Measurements from ENCODE around the gene CAPZB.

The CAPZB gene

DNA sequence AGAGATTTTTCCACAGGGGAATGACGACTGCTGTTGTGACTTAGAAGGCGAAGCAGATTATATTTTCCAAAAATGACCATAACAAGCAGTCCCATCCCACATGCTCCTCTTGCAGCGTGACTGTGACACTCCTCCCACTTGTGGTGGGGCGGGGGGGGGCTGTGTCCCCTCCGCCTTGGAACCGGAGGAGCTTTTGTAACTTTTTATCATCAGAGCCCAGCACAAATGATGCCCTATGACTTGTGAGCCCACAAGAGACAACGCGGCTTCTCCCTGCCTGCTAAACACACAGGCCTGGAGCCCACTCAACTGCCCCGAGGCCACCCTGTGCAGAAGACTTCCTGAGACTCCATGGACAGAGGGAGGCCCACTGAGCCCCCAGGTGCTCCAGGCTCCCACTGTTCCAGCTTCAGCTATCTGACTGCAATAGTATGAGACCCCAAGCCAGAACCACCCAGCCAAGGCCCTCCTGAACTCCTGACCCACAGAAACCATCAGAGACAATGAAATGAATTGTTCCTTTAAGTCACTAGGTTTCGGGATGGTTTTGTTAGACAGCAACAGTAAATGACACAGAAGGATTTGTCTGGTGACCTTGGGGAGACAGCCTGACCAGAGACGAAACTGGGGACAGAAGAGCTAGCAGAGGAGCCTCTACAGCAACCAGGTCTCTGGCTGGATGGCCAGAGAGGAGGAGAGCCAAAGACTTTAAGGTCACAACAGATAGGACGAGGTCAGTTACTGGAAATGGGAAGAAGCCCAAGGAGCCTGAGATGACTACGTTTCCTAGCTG, 58.8 kb downstream of the CAPZB start:
- DNase-seq = no peak

- DNase-seq = no peak
These were observed 59.6 kb downstream of the CAPZB start for GRCh38 chr1:19425646-19426239.

GRCh38 chr1:19424651-19425570, 60.4 kb downstream of the CAPZB start:
- no peak for DNase-seq

DNA sequence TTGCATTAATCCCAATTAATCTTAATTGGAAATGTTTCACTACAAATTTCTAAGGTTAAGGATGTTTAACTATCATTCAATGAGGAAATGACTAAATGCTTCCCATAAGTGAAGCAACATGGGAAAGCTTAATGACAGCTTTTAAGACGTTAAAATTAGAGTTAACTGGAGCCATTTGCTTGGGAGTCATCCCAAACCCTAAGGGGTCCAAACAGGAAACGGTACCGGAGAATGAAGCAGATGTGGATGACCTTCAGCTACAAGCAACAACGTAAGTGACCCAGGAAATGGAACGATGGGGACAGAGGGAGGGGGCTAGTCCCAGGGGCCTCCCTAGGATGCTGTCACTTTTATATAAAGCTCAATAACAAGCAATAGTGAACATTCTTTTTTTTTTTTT, 62.2 kb downstream of the CAPZB start:
- no peak for DNase-seq

- no peak for DNase-seq
These were observed 64.0 kb downstream of the CAPZB start for GRCh38 chr1:19421365-19421764.

DNA sequence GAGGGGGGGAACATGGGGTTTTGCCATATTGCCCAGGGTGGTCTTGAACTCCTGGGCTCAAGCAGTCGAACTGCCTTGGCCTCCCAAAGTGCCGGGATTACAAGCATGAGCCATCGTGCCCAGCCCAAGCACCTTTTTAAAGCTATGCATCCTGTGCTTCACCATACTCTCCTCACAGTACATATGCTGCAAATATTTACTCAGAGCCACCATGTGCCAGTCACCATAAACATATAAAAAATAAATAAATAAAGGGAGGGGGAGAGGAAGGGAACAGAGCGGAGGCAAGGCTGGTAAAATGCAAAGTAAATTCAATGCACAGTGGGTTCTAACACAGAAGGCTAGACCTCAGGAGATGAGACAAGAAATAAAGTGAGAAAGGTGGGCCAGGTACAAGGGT, 64.7 kb downstream of the CAPZB start:
- DNase-seq = no peak

DNA sequence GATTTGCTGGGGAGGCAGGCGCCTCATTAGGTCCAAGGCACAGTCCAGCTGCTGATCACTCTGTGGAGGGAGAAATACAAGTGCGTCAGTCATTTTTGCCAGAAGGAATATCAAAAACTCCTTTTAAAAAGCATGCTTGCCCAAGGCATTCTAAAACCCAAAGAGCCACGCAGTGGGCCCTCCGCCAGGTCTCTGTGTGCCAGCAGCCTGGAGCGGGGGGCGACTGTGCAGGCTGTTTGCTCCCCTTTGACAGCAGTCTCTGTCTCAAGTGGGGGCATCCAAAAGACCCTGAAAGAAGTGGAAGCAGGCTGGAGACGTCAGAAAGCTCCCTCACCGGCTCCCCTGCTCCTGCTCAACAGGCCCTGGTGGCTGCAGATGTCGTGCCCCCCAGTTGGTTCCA, 65.6 kb downstream of the CAPZB start:
- no peak for DNase-seq

DNA sequence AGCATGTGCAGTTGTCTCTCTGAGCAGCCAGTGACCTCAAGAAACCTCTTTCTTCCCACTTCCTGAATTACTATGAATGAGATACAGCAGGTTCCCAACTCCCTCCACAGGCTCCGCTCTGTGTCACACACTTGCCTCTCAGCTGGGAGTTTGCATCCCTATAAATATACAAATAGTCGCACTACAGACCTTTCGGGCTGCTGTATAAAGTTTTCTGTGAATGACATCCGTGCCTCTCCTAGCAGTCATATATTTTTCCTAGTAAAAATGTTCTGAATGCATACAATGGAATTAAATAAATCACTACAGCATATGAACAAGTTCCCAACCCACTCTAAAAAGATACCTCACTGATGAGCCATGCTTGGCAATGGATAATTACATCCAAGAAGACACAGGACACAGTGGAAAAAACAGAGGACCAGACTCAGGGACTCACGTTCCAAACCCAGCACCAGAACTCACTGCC, 66.8 kb downstream of the CAPZB start:
- DNase-seq = no peak

DNA sequence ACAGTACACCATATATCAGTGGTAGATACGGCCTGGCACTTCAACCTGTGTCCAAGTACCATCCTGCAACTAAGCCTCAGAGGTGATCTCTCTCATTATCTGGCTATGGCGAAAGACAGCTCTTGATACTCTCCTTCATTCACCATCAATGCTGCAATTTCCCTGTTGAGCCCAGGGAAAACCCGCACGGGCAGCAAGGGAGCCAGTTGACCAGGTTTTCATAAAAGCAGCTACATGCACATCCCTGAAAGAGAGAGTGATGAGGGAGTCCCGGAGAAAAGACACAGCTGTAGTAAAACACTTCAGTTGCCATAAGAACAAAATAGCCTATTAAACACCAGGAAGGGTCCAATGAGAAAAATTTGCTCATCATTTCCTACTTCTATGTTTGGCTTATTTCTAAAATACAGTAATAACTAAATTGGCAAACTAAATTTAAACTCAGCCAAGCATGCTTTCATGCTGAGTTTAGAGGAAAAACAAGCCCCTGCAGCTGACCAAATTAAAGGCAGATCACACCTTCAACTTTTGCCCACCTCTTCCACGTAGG, 68.3 kb downstream of the CAPZB start:
- no peak for DNase-seq

DNA sequence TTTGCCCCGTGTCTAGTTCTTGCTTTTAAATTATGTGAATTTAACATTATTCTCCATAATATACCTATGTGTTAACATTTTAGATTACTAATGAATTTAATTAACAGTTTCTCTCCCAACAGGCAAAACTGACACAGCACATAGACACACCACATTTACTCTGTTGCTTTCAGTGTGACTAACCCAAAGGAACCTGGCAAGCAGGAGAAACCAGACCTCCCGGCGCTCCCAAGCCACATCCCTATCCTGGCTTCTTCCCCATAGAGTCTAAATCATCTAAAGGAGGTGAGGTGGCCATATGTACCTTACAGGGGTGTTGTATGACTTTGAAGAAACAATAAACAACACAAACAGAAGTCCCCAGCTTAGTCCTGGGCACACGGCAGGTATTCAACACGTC, 69.2 kb downstream of the CAPZB start:
- DNase-seq = no peak

GRCh38 chr1:19414515-19415121, 70.7 kb downstream of the CAPZB start:
- DNase-seq = no peak

DNA sequence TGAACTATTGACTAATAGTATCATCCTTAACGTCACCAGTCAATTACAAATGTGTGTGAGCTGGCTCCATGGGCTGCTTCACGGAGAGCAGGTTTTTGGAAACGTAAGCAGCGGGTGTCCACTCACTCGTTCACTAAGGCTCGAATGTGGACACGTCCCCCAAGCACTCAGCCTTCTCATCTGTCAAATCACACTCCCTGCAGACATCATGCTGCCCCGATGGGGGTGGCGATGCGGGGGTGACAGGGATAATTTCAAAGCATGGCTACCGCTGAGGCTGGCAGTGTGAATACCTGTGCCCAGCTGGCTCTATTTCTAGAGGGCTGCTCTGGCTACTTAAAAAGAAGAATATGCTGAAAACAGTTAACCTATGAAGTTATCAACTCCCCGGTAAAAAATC, 71.3 kb downstream of the CAPZB start:
- no peak for DNase-seq

DNA sequence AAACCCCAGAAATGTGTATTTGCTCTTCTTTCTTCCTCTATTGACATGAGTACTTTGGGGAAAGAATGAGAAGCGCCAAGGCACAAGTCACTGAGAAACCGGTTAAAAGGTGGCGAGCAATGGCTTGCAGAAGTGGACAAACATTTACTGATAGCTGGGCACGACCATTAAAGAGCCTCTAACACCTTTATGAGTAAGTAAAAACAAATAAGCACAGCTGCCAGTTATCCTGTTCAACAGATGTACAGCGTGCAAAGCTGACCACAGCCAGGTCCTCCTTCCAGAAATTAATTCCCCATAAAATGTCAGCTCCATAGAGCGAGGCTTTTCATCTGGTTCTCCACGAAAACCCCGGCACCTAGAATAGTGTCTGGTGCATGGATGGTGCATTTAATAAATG, 72.7 kb downstream of the CAPZB start:
- no peak for DNase-seq

GRCh38 chr1:19411612-19412011, 73.7 kb downstream of the CAPZB start:
- peak in 1 of 2 donors; percentile 17 for DNase-seq

DNA sequence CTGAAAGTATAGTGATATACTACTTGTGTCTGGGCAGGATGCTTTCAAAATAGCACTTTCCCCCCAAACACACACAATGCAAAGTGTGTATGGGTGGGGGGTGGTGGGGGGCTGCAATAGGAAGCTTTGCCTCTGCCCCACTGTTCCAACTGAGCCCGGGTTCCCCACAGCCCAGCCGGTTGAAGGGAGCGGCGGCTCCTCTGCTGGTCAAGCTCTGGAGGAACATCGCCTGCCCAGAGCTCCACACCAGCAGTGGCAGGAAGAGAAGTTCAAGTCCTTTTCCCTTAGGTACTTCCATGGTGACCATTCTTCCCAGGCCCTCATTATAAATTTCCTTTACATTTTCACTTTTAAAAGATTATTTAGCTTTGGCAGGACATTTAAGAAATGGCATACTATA, 74.9 kb downstream of the CAPZB start:
- DNase-seq = no peak

- DNase-seq = no peak
These were observed 75.6 kb downstream of the CAPZB start for GRCh38 chr1:19409477-19410341.

GRCh38 chr1:19407494-19408096, 77.7 kb downstream of the CAPZB start:
- no peak for DNase-seq

DNA sequence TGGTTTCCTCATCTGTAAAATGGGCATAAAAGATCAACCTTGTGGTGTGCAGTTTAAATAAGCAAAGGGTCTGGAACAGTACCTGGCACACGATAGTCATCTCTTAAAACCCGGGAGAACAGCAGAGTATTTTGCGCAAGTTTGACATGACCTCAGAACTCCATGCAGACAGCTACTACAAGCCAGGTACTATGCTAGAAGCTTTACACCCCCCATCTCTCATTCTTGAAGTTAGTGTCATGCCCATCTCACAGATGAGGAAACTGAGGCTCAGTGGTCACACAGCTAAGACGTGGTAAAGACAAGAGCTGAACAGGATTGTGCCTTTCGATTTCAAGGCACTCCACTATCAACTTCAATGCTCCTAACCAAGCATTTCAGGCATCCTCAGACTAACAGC, 78.7 kb downstream of the CAPZB start:
- no peak for DNase-seq

DNA sequence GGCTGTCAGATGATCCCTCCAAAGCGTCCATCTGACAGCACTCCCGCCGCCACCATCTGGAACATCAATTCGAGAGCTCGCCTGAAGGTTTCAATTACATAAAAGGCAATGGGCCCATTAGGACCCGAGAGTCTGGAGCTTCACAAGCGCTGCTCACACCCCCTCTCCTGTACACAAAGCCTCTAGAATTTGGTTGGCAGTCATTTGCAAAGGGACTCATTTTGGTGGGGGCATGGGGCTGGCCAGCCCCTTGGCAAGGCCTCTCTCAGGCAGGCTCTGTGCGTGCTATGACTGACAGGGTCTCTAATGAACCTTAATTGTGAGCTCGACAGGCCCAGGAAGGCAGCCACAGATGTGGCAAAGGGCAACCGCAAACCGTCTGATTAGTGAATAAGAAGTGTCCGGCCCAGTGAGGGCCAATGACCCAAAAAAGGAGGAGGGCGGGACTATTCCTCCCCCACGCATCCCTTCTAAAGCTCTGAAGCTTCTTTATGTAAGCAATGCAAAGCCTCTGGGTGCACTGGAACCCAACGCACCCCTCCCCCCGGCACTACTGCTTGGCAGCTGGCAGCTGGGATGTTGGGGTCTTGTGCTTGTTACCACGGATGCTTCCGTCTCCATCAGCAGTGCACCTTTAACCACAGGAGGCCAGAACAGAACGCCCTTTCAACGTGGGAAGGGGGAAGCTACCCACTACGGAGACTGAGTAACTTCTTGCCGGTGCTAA, 79.4 kb downstream of the CAPZB start:
- no peak for DNase-seq

DNA sequence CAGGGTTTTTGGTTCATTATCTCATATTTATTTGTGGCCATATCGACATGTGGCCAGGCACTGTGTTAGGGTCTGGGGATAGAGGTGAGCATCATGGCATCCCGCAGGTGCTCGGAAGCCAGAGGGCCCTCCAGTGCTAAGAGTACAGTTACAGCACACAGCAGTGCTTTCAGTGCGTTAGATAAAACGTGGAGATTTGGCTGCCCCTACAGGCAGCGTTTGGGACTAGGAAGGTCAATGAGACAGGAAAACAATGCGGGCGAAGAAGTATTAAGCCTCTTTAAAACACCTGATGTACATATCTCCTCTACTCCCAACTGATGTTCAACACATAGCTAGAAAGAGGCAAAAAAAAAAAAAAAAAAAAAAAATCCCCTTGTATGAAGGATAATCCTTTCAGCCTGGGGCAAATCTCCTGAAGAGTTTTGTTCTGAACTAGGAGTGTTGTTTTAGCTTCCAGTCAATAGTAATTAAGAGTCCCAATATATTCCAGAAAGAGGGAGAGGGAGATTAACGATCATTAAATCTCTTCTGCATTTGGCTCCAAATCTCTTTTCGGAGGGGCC, 80.1 kb downstream of the CAPZB start:
- DNase-seq = no peak

All from CD4-positive, alpha-beta T cell treated with Interferon alpha-2 for 1 hour (primary cell).